HEK293 (cell line): ENCODE measurements around the gene FILIP1.

Experiments used
- CTCF ChIA-PET: fragments of 350-600 bp; formaldehyde crosslinking; extraction: SDS; loops from one replicate; lab custom pipeline; 2021; ENCODE audit warnings: antibody characterized with exemption; lab: Yijun Ruan, JAX
- POLR2A ChIA-PET: fragments of 300-600 bp; formaldehyde crosslinking; extraction: SDS; loops from one replicate; lab custom pipeline; 2020; ENCODE audit warnings: antibody characterized with exemption, inconsistent platforms; lab: Yijun Ruan, JAX
- H3K27ac ChIP-seq: fragments of 200-500 bp; sonication (Bioruptor generic); 2 replicates; pipeline ENCODE4 v1.5.1; 2014; ENCODE audit warnings: low read depth, low read length, control low read depth, inconsistent platforms; ENCODE audit errors: extremely low read depth
- H3K36me3 ChIP-seq, 2 experiments: fragments of 200-500 bp in 1 of 2; sonication (Bioruptor generic) in 1 of 2; 1 replicate in 1 of 2; 2 replicates in 1 of 2; pipeline ENCODE4 v1.5.1; 2014 to 2017; ENCODE audit warnings: inconsistent platforms in 2 of 2, low read length in 2 of 2; ENCODE audit not compliant: control insufficient read depth in 2 of 2, insufficient read depth in 1 of 2
- H3K4me1 ChIP-seq: fragments of 200-500 bp; sonication (Bioruptor generic); 2 replicates; pipeline ENCODE4 v1.5.1; 2014; ENCODE audit warnings: mild to moderate bottlenecking, low read length, inconsistent platforms; ENCODE audit not compliant: control insufficient read depth, insufficient read depth
- H3K4me3 ChIP-seq: 2 replicates; pipeline ENCODE4 v1.5.1; 2011; ENCODE audit warnings: low read depth, mild to moderate bottlenecking, control low read depth, low read length, moderate library complexity
- H3K9me3 ChIP-seq: fragments of 200-500 bp; sonication (Bioruptor generic); 2 replicates; pipeline ENCODE4 v1.5.1; 2014; ENCODE audit warnings: low read depth, low read length, inconsistent platforms; ENCODE audit not compliant: control insufficient read depth, insufficient read depth
- WT1 ChIP-seq: fragments of 450-650 bp; formaldehyde crosslinking; IDR thresholded peaks from 2 replicates; pipeline ENCODE4 v1.5.1; 2016; ENCODE audit warnings: missing biosample characterization, missing genetic modification characterization
- ZBTB11 ChIP-seq: fragments of 450-650 bp; formaldehyde crosslinking; conservative IDR thresholded peaks from 2 replicates; pipeline ENCODE4 v1.5.1; 2016; ENCODE audit warnings: low read depth, missing biosample characterization, missing genetic modification characterization
- ZNF146 ChIP-seq: fragments of 450-650 bp; formaldehyde crosslinking; IDR thresholded peaks from 2 replicates; pipeline ENCODE4 v1.5.1; 2016; ENCODE audit warnings: missing biosample characterization, missing genetic modification characterization
- ZNF155 ChIP-seq: fragments of 450-650 bp; formaldehyde crosslinking; IDR thresholded peaks from 2 replicates; pipeline ENCODE4 v1.5.1; 2016; ENCODE audit warnings: missing biosample characterization, missing genetic modification characterization
- ZNF266 ChIP-seq: fragments of 450-650 bp; formaldehyde crosslinking; IDR thresholded peaks from 2 replicates; pipeline ENCODE4 v1.5.1; 2016; ENCODE audit warnings: missing biosample characterization, missing genetic modification characterization, low read depth
- ZNF274 ChIP-seq, 2 experiments: fragments of 200-500 bp in 1 of 2; fragments of 450-650 bp in 1 of 2; sonication (Bioruptor generic) in 1 of 2; formaldehyde crosslinking in 1 of 2; IDR thresholded peaks; 2 replicates each; pipeline versions ENCODE4 v1.5.1 to v1.6.1; 2014 to 2016; ENCODE audit warnings: borderline replicate concordance in 1 of 2, inconsistent platforms in 1 of 2, low read length in 1 of 2, missing biosample characterization in 1 of 2, missing genetic modification characterization in 1 of 2
- ZNF513 ChIP-seq: fragments of 450-650 bp; IDR thresholded peaks from 2 replicates; pipeline ENCODE4 v1.5.1; 2018; ENCODE audit warnings: missing biosample characterization, missing genetic modification characterization
- ZNF626 ChIP-seq: fragments of 450-650 bp; sonication (Bioruptor Pico); formaldehyde crosslinking; IDR thresholded peaks from 2 replicates; pipeline ENCODE4 v1.5.1; 2018; ENCODE audit warnings: missing biosample characterization, missing genetic modification characterization, inconsistent platforms

FILIP1 gene

GRCh38 chr6:75301088-75301487 is 192.5 kb downstream of the FILIP1 start:
- Histone ChIP-seq H3K27ac (no peak overlapping the region), H3K36me3 (no peaks in the 10 kb centered on the region), H3K9me3 (no peaks in the 10 kb centered on the region), H3K4me1 (no peaks in the 10 kb centered on the region), H3K4me3 (no peak overlapping the region)
- ChIA-PET CTCF (interaction anchor here (1.0 to 9.1 kb wide), 5 partner anchors 26 to 226 kb away, joined by 3 to 86 read pairs (median 7); no protein-coding TSS in a partner anchor), POLR2A (interaction anchor here (0.7 to 1.8 kb wide), 3 partner anchors 10 to 224 kb away, joined by 3 to 5 read pairs (median 4); partner anchors contain the start of gene TMEM30A)
- TF ChIP-seq ZBTB11 = no peak
- no peak for TF ChIP-seq ZNF266

DNA sequence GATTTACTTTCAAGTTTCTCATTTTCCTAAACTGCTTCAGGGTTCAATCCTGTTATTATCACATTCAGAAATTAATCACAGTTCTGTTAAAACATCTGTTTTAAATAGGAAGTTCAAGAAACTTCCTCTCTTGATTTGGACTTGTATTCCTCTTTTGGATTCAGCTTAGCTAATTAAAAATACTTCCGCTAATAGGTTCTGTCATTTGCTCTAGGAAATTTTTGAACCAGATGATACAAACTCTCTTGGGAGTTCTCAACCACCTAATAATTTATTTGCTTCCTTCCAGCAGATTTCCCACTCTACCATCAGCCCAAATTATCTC is 193.1 kb downstream of the FILIP1 start:
- POLR2A ChIA-PET = interaction anchor here (0.7 to 1.5 kb wide), 3 partner anchors 10 to 224 kb away, joined by 3 to 4 read pairs (median 3); partner anchors contain the start of gene TMEM30A

DNA sequence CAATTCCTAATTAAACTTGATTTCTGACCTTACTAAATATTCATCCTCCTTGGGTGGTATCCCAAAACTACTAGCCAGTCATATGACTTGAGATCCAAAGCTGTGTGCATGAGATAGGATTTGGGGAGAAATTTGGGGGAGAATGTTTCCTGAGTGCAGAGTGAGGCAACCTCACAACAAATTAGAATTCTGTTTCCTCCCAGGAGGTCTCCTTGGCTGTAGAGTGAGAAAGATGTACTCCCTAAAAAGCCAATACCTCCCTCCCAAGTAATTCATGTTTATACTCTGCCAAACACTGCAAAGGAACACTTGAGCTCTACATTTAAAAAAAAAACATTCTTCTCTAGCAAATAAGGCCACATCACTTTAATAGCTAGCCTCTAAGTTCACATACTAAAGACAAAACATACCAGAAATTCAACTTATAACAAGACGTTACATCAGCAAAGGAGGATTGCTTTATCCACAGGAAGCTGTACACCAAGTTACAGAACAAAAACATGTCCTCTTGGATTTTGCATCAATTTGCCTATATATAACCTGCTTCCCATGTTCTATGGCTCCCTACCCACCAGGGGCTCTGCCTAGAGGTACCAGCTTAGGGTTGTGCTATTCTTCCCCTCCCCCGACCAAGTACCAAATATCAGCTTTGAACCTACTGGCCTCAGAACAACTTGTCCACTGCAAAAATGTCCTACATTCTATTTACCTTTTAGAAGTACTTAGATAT is 193.6 kb downstream of the FILIP1 start:
- Histone ChIP-seq H3K4me1 (no peaks in the 10 kb centered on the region), H3K27ac (no peak overlapping the region), H3K36me3 (no peaks in the 10 kb centered on the region), H3K4me3 (no peak overlapping the region), H3K9me3 (no peaks in the 10 kb centered on the region)
- POLR2A ChIA-PET = interaction anchor here (1.2 kb wide), 1 partner anchor 15 kb away, joined by 3 read pairs; the partner anchor contains the start of gene TMEM30A
- CTCF ChIA-PET = interaction anchor here (0.6 to 9.1 kb wide), 8 partner anchors 14 to 226 kb away, joined by 3 to 86 read pairs (median 3); no protein-coding TSS in a partner anchor
- TF ChIP-seq ZNF155 (no peak), WT1 (tag by site-specific recombination) (0 out of 2 replicates have a peak, but pooled peaks have one; percentile 36)

More for the DNA sequence above, 193.1 kb downstream of the FILIP1 start:
- H3K27ac ChIP-seq = no peak overlapping the region
- no peaks in the 10 kb centered on the region for H3K4me1 ChIP-seq
- H3K4me3 ChIP-seq = no peak overlapping the region
- H3K9me3 ChIP-seq = no peaks in the 10 kb centered on the region
- no peaks in the 10 kb centered on the region for H3K36me3 ChIP-seq
- TF ChIP-seq ZNF274 (IDR thresholded peaks at IDR 0.05; ENCODE audit: low read length) (no peak), ZNF274 (tag by site-specific recombination; IDR thresholded peaks at IDR 0.05; ENCODE audit: borderline replicate concordance) (no peak), ZNF513 (tag by site-specific recombination) (no peak), ZNF146 (tag by site-specific recombination) (no peak), ZNF626 (tag by site-specific recombination) (no peak)
- CTCF ChIA-PET = interaction anchor here (0.7 to 9.1 kb wide), 7 partner anchors 14 to 225 kb away, joined by 3 to 86 read pairs (median 3); no protein-coding TSS in a partner anchor
